GM19452 (cell line): ENCODE measurements around the gene LTBP2.

Experiments used
- ATAC-seq: cut with Tn5 transposase; IDR thresholded peaks from one replicate; pipeline ENCODE4 v1.9.1; 2021; ENCODE audit not compliant: unreplicated experiment

Gene LTBP2

DNA sequence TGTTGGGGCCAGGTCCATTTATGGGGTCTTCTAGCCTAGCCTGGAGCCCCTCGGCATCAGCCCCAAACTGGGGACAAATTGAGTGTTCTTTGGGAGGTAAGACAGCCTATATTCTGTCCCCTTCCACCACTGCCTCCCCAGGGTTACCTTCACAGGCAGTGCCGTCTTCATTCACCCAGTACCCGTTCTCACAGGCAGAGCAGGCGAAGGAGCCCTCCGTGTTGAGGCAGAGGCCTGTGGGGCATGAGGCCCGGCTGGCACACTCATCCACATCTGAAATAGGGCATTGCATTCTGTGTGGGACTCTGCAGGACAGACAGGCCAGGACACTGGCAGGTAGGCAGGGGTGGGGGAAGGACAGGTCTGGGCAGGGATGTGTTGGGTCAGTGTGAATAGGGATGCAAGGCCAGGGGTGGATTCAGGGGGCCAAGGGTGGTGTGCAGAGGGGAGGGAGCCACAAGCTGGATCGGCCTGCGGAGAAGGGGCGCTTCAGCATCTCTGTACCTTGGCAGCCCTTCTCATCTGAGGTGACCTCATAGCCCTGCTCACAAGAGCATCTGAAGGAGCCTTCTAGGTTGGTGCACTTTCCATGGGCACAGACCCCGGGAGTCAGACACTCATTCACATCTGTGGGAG, 102.3 kb downstream of the LTBP2 start:
- no peak for ATAC-seq

DNA sequence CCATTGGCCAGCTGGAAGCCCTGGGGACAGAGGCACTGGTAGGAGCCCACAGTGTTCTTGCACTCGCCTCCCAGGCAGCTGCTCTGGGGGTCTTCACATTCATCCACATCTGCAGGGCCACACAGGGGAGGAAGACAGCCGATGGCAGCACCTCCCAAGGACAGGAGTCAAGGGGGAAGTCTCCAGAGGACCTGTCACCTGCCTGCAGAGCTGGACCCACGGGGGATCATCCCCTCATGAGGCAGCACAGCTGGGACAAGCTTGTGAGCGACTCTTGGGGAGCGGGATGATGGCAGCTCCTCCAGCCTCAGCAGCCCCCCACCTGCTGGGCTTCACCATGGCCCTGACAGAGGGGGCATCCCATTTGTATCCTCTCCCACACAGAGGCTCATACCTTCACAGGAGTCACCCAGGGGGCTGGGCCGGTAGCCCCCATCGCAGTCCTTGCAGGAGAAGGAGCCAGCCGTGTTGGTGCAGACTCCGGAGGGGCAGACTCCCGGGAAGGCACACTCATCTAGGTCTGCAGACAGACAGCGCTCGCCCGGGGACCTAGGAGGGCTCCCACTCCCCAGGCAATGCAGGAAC, 103.1 kb downstream of the LTBP2 start:
- ATAC-seq, result no peak

DNA sequence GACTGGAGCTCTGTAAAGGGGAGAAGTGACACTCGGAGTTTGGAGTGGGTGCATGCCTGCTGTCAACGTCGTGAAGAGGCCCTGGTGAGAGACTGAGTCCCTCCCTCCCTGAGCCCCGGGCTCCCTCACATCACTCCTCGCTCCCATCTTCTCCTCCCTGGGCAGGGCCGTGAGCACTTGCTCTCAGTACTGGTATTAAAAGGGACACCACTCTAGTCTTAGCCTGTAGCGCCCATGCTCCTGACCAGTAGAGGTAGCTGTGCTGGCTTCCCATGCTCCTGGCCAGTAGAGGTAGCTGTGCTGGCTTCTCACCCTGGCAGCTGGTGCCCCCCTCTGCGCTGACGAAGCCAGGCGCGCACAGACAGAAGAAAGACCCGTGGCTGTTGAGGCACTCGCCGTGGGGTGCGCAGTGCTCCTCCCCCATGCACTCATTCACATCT, 103.7 kb downstream of the LTBP2 start:
- no peak for ATAC-seq

DNA sequence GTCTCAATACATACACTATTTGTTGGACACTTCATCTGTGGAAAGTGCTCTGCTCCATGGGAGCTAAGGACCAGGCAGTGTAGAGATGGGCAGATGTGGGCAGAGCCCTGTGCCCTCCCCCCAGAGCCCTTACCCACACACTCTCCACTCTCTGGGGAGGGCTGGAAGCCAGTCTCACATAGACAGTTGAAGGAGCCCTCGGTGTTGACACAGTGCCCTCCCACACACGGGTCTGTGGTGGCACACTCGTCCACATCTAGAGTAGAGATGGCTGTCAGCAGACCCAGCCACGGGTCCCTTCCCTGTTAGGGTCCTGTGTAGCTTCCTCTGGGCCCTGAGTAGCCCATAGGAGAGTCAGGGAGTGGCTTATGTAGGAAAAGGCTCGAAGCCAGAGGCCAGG, 104.2 kb downstream of the LTBP2 start:
- no peak for ATAC-seq

DNA sequence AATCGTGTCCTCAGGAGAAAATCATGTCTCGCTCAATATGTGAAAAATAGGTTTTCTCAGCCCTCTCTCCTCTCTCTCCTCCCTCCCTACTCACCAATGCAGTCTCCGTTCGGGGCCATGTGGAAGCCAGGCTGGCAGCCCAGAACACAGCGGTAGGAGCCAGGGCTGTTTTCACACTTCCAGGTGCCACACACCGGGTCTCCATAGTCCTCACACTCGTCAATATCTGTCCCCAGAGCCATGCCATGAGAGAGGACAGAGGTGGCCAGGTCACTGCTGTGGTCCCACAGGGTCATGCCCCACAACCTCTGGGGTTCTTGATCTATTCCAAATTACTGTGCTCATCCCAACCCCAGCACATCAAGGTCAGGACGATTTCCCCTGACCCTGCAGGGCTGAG, 105.0 kb downstream of the LTBP2 start:
- ATAC-seq, result no peak

DNA sequence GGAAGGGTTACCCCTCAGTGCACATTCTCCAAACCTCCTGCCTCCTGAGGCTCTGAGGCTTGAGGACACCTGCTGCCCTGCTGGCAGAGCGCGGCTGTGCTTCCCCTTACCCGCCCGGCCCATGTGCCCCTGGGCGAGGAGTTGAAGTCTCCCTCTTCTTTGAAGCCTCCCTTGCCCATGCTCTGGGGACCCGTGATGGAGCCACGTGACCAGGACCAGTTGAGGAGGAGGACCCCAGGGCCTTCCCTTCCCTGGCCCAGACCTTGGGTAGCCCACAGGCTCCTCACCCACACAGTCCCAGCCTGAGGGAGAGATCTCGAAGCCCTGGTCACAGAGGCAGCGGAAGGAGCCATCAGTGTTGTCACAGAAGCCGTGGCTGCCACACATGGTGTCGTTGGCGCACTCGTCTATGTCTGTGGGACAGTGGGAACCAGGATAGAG, 105.6 kb downstream of the LTBP2 start:
- ATAC-seq, result no peak

DNA sequence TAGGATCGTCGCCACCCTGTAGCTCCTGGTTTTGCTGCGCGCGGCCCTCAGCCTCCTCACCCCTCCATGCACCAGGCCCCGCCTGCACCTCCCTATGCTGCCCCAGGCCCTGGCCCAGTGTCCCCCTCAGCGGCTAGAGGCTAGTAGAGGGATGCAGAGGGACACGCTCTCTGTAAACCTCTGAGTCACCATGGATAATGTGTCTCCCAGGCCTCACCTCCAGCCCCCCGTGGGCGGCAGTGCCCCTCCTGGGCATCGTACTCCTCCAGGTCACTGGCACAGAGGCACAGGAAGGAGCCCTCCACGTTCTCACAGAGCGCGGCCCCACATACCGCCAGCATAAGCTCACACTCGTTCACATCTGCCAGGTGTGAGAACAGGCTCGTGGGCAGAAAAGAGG, 106.2 kb downstream of the LTBP2 start:
- no peak for ATAC-seq

DNA sequence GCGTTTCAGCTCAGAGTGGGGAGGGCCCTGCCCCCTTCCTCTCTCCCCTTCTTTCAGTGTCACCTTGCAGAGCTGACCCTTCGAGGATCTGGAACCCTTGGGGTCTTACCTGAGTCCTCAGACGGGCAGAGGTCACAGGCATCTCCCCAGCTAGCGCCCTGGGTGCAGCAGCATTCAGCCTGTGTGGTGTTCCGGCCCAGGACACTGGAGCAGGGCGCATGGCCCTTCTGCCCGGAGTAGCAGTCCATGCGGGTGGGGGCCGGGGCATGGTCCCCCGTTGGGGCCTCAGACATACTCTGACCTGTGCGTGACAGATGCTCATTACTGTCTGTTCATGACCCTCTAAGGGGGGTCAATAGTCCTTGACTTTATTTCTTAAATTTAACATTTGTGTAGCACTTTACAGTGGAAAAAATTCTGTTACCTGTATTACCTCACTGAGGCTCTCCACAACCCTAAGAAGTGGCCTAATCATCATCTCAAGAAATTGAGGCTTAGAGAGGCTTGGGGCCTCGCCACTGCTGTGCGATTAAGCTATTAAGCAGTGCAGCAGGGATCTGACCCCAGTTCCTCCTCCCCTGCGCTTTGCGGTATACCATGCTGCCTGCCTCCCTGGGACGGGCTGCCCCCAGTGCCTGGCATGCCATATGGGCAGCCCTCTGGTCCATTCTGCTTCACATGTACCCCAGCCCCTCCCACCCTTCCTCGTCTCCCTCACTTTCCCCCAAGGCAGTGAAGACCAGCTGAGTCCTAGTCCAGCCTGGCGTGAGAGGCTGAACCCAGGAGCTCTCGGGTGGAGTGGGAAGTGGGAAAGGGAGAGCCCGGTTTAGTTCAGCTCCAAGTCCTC, 106.9 kb downstream of the LTBP2 start:
- no peak for ATAC-seq

DNA sequence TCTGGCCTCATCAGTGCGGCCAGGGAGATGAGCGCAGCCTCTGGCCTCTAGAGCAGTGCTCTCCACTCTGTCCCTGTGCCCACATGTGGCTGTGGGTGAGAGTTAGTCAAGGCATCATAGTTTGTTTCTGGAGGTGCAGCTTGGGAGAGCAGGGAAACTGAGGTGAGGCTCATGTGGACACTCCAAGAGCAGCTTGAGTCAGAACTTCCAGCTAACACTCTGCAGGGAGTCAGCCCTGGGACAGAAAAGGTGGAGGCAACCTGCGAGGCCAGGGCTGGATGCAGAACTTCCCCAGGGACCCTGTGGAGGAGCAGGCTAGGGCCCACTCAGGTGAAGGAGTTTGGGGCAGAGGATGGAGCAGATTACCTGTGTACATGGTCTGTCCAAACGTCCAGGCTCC, 107.6 kb downstream of the LTBP2 start:
- no peak for ATAC-seq

DNA sequence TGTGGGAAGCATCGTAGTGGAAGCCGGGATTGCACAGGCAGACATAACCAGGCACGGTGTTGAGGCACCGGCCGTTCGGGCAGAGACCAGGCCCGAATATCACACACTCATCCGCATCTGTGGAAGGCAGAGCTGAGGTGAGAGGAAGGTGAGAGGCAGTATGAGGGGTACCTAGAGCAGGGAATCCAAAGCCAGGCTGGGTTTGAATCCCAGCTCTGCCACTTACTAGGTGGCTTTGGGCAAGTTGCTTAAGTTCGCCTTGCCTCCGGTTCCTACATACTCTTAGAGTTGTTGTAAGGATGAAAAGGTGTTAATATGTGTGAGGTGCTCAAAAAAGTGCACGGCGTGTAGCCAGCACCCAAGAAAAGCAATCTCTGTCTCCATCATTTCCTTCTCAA, 108.1 kb downstream of the LTBP2 start:
- no peak for ATAC-seq

DNA sequence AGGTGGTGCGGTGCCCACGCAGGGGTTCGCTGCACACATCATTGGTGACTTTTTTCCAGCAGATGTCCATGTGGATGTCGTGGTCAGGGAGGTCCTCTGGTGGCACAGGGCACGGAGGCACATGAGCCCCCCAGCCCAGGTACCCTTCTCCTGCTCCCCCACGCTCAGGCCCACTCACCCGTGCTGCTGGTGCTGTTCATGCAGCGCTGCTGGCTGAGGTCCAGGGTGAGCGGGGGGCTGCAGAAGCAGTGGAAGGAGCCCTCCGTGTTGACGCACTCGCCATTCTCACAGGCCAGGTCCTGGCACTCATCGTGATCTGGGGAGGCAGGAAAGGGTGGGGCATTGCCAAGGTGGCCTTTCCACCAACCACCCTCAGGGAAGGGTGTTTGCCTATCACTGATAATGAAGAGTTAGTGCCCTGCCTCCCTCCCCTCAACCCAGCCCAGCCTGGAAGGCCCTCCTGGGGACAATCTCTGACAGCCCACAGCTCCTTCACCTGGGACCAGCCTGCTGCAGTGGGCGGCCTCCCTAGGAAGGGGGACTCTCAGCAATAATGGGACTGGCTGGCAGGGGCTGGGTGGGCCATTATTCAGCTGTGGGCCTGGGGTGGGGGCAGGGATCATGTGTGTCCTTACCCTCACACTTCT, 108.6 kb downstream of the LTBP2 start:
- ATAC-seq, result no peak

DNA sequence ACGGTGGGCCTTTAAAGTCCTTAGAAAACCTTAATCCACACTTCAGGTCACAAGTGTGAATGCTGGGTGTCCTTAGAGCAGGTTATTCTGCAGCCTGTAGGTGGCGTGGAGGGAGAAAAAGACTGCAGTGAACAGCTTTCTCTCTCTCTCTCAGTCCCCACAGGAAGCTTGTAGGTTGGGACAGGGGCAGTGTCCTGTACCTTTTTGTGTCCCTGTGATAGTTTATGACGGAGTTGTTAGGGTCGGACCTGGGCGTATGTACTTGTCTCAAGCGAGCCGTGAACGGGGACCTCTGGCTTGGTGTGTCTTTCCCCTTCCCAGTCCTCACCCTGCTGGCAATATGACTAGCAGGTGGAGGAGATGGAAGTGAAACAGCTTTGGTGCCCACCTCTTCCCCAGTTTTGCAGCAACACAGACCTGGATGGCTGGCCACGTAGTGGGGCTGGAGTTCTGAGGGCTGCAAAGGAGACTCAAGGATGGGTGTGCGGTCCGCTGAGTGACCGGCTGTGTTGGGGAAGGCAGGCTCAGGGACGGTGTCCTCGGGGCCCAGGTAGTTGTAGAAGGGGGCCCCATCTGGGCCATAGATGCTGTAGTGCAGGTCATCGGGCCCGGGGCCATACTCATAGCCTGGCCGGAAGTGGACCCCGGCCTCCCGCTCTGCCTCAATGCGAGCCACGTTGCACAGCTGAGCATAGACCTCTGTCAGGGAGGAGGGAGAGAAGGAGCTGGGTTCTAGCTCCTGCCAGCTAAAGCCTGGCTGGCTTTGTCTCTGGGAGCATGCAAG, 109.6 kb downstream of the LTBP2 start:
- no peak for ATAC-seq

DNA sequence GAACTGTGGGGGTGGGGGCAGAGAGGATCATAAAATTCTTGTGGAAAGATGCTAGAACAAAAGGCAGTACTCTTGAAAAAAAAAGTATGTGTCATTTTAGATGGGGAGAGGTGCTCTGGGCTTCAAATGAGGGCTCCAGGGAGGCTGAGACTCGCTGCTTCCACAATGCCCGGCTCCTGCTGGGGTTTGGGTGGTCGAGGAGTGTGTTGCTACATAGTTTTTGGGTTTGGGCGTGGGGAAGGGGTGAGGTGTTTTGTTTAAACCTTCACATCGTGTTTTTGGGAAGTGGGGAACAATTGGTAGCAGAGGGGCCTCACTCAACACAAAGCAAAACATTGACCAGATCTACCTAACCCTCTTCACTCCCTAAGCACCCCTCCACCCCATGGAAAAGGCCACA, 110.3 kb downstream of the LTBP2 start:
- no peak for ATAC-seq

DNA sequence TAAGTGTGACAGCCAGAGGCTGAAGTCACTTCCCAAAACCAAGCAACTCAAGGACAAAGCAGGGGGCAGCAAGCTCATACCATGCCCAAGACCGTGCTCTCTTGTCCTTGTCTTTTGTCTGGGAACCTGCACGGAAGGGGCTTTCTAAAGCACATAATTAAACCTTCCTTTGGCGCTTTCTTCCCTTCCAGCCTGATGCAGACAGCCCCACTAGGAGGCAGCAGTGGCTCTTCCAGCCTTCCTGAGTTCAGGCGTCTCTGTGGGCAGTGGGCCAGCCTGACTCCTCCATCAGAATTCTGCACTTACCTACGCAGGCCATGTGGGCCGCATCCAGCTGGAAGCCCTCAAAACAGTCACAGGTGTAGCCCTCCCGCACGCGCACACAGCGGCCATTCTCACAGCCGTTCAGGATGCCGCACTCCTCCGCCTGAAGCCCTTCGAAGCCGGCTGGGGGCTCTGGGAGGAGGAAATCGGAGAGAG, 110.9 kb downstream of the LTBP2 start:
- no peak for ATAC-seq

DNA sequence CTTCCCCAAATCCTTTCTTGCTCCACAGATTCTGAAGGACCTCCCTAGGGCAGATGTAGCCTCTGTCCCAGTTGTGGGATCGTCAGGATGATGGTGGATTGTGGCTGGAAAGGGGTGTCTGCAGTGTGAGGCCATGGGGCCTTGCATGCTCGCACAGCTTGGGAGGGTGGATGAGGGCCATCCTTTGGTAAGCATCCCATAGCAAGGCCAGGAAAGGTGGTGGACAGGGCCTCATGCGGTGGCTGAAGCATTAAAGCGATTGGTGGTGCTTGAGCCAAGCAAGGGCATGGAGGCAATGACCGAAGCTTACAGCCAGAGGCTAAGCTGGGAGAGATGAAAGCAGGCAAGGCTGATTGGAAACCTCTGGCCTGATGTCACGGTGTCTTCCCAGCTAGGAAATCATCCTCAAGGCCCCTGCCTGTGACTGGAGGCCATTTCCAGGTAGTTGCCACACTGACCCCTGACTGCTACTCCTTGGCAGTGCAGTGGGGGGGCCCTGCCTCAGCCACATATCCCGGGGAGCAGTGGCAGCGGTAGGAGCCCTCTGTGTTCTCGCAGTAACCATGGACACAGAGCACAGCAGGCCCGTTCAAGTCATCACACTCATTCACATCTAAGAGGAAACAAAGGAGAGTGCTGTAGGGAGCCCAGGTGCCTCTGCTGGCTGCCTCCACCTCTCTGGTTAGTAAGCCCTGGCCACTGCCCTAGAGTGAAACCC, 111.5 kb downstream of the LTBP2 start:
- ATAC-seq, result no peak

DNA sequence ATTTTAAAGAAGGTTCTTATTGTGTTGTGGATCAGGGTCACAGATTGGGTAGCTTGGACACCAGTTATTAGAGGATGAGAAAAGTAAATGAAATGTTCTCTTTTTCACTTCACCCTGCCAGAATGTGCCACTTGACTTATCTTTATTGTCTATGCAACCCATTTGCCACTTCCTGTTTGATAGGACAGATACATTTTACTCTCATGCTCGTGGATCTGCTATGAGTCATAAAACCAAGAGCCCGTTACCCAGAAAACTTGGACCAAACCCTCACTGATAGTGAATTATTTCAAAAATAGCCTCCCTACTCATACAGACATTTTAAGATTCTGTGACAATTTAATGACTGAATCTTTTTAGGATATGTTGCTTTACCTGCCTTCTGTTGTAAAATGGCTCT, 116.7 kb downstream of the LTBP2 start:
- ATAC-seq, result no peak

DNA sequence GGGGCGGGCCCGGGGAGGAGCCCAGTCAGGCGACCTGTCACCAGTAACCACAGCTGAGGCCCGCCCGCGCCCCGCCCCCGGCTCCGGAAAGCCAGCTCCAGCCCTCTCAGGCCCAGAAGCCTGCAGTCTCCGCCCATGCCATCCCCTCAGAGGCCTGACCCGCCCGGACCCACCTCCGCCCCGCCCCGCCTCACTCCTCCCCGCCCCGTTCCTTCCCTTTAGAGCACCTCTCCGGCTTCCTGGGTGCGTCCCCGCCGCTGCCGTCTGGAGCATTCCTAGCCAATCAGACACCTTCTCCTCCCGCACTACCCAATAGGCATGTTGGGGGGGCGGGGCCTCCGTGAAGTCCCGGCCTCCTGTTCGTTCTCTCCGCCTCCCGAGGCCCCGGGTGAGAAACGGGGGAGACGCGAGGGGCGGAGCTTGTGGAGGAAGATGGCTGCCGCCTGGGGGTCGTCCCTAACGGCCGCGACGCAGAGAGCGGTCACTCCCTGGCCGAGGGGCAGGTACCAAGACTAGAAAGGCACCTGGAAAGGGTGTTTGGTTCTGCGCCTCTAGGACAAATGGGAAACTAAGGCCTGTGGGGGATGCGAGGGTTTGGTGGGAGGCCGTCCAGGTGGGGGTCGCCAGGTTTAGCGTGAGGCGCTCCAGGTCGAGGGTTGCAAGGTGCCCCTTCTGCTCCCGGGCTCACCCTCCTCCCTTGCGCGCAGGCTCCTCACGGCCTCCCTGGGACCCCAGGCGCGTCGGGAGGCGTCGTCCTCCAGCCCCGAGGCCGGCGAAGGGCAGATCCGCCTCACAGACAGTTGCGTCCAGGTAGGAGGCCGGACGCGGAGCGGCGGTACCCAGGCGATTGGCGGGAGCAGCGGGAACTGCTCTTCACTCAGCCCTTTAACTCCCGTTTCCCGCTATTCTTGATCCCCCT, 118.4 kb downstream of the LTBP2 start, which contains the start of gene ISCA2:
TSS of gene ISCA2 (plus strand) at position 423 of the 919 bp plus-strand sequence. CDS start at position 433, 10 bp downstream.
- peak; percentile 79 for ATAC-seq

DNA sequence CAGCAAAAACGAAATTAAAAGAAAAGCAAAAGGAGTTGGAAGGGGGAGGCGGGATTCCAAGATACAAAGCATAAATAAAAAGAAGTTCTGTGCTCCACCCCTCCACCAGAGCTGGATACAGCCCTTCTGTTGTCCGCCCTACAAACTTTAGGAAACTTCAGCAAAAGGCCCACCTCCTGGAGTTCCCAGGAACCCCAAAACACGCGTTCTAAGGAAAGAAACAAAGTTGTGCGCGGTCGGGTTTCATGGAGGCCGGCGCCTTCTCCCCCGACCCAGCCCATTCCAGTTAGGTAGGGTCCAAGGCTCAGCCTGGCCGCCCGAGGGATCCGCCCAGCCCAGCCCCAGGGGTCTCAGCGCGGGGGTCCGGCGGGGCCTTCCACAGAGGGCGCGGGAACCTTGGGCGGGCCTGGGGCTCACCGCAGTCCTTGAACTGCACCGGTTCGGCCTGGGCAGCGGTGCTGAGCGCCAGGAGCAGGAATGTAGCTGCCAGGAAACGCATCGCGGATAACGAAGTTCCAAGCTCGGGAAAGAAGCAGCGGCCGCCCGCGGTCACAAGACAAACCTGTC, 119.2 kb downstream of the LTBP2 start, which contains the start of gene NPC2:
TSS of gene NPC2 (minus strand) at position 530 of the 567 bp plus-strand sequence. CDS start at position 499, 31 bp downstream.
- peak; percentile 15 for ATAC-seq
